GM12873 (cell line): ENCODE results near the gene SMYD3.

Experiments
- CTCF ChIP-seq: IDR thresholded peaks from 2 replicates; pipeline ENCODE4 v1.5.1; 2012; ENCODE audit warnings: low read depth, mild to moderate bottlenecking, moderate library complexity, low read length, control low read depth; ENCODE audit not compliant: insufficient read depth; ENCODE audit errors: missing control alignments

The SMYD3 gene

GRCh38 chr1:245797592-245798348, 709.3 kb downstream of the SMYD3 start:
- peak; percentile 57 for TF ChIP-seq CTCF

- no peak for TF ChIP-seq CTCF
Observed at GRCh38 chr1:245791410-245792312, 715.4 kb downstream of the SMYD3 start.

- TF ChIP-seq CTCF: no peak
Observed at GRCh38 chr1:245790441-245790840, 716.6 kb downstream of the SMYD3 start.

- TF ChIP-seq CTCF: no peak
Observed at GRCh38 chr1:245788886-245789285, 718.2 kb downstream of the SMYD3 start.

GRCh38 chr1:245788269-245788668, 718.8 kb downstream of the SMYD3 start:
- TF ChIP-seq CTCF: no peak

GRCh38 chr1:245786948-245787347, 720.1 kb downstream of the SMYD3 start:
- no peak for TF ChIP-seq CTCF

GRCh38 chr1:245779797-245780755, 727.0 kb downstream of the SMYD3 start:
- TF ChIP-seq CTCF: peak; percentile 23
